Right lung (tissue), 5 donors: ENCODE results near the gene RNU1-2. TPM values are rescaled to one million over a fixed set of nuclear protein-coding genes. Genes with fewer than 3 reads are reported as not detected.
"Not testable (repeated sequence)": the region's sequence is repeated elsewhere in the genome, so short reads cannot be mapped to it uniquely, and the experiment has no call there.

Source experiments
- DNase-seq, 2 donors: peaks; one replicate each; pipeline ENCODE4 v3.0.0-alpha.2; 2013
- polyA plus RNA-seq, 5 donors: library from polyadenylated mRNA; unstranded; fragments of 120-200 nt; gene quantifications; one replicate each; pipeline versions ENCODE4 v1.2.1 to v1.2.3, GENCODE V29; 2013; ENCODE audit warnings: inconsistent platforms in 1 of 5, low replicate concordance in 1 of 5; ENCODE audit not compliant: insufficient read length in 5 of 5, insufficient read depth in 1 of 5

Gene RNU1-2
- polyA plus RNA-seq, 5 donors: 1.3 to 2.7 TPM; not detected in 3

- DNase-seq: no peak
Observed at GRCh38 chr1:16907870-16908758, 12.3 kb downstream of the RNU1-2 start.

- DNase-seq: not testable (repeated sequence)
Observed at GRCh38 chr1:16911851-16912721, 16.3 kb downstream of the RNU1-2 start.

DNA sequence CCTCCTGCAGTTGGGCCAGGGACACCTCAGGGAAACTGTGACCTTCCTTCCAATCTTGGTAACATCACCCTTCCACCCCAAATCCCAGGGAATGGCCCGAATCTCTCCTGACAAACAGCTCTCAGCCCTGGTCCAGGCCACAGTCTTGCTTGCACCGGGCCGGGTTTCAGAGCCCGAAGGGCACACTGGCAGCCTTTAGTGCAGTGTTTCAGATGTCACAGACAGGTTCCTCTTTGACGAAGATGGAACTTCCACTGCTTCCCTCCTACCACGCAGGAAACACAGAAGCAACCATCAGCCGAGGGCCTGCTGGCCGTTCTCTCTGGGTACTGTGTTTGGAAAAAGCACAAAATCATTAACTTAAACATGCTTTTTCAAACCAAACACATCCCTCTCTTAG lies 17.0 kb downstream of the RNU1-2 start:
- DNase-seq: not testable (repeated sequence)

DNA sequence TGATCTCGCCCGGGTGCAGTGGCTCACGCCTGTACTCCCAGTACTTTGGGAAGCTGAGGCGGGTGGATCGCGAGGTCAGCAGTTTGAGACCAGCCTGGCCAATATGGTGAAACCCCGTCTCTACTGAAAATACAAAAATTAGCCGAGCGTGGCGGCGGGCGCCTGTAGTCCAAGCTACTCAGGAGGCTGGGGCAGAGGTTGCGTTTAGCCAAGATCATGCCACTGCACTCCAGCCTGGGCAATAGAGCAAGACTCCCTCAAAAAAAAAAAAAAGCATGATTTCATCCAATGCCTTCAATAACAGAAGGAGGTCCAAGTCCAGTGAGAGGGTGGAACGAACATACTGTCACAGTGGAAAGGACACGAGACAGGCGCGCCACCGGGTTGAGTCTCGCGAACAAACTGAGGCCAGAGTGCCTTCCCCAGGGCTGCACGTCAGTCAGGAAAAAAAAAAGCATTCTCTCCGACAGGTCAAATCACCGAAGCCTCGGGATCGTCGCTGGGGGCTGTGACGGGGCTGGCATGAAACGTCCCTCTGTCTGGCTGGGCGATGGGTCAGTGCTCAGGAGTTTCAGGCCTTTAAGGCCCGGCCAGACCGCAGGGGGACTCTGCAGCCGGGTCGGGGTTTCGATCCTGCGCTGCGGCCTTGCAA lies 17.5 kb downstream of the RNU1-2 start:
- no peak for DNase-seq

DNA sequence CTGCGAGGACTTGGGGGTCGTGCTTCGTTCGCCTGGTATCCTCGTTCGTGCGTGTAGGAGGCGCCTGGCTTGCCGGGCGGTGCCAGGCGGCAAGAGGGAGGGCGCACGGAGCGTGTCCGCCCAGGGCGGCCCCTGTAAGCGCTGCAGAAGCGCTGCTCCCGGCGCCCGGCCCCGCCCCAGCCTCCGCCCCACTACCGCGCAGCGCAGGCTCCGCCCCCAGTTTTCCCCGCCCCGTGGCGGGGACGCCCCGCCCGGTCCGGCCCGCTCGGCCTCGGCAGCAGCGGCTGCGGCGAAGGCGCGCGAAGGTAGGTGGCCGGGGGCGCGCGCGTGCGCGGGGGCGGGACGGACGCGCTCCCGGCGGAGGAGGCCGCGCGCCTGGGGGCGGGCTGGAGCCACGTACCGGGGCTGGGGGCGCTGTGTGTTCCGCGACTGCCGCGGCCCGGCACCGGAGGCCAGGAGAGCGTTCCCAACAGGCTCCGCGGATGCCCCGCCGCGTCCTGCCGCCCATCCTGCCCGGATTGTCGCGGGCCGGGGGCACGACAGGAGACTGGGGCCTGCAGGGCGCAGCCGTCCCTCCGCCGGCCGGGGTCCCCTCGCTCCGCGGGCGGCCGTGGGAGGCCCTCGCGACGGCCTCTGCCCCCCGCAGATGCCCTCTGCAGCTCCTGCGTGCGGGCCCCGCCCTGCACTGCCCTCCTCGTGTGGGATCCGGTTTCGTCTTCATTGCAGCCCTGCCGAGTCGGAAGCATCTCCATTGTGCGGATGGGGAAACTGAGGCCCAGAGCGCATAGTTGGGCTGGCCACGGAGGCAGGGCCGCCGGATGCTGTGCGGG lies 18.3 kb downstream of the RNU1-2 start:
- DNase-seq: peak; percentile 96 to 100

- not testable (repeated sequence) for DNase-seq
Observed at GRCh38 chr1:16914928-16915626, 19.3 kb downstream of the RNU1-2 start.

DNA sequence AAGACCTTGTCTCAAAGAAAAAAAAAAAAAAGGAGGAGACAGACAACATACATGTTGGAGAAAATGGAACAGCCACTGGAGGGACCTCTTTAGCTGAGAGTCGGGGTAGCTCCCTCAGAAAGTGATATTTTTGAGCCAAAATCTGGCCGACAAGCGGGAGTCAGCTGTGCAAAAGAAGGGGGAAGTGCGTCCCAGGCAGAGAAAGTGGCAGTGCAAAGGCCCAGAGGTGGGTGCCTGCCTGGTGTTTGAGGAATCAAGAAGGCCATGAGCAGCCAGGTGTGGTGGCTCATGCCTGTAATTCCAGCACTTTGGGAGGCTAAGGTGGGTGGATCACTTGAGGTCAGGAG lies 19.8 kb downstream of the RNU1-2 start:
- no peak for DNase-seq

- DNase-seq: not testable (repeated sequence)
Observed at GRCh38 chr1:16916036-16916880, 20.5 kb downstream of the RNU1-2 start.

DNA sequence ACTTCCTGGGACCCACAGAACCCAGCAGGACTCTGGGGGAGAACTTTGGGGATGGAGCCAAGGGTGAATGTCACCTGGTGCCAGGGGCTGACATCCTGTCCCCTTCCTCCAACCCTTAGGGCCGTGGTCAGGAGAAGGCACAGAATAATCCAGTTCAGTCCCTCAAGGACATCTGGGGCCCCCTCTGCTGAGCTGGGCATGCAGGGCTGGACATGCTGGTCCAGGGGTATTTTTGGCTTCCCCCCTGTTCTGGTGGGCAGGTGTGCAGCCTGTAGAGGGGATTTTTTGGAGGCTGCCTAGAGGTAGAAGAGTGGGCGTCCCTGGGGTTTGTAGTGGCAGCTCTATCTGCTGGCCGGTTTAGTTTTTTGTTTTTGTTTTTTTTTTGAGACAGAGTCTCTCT lies 22.6 kb downstream of the RNU1-2 start:
- DNase-seq: no peak

DNA sequence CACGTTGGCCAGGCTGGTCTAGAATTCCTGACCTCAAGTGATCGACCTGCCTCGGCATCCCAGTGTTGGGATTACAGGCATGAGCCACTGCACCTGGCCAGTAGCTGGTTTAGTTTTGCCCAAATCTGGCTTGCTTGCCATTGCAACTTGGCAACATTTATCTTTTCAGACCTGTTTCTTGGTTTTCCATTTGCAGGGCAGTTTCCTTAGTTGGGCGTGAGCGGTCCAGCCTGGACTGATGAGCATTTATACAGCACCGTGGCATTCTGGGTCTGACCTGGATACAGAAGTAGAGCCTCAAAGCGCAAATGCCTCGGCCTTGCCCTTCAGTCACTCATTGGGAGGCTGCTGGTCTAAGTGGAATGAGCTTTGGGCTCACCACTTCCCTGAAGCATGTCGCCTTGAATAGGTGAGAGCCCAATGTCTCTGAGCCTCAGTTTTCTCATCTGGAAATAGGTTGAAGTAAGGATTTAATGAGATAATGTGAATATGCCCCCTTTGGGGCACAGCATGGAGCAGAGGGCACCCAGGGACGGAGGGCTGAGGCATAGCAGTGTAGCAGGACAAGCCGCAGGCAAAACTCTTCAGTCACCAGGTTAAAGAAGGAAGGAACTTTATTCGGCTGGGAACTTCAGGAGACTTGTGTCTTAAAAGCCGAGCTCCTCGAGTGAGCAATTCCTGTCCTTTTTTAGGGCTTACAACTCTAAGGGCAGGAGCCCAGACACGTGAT lies 23.3 kb downstream of the RNU1-2 start:
- DNase-seq: not testable (repeated sequence)

GRCh38 chr1:16920951-16921350 lies 25.2 kb downstream of the RNU1-2 start:
- DNase-seq: no peak

- DNase-seq: peak in 1 of 2 donors; percentile 60
Observed at GRCh38 chr1:16921391-16922185, 25.8 kb downstream of the RNU1-2 start, which contains the start of gene CROCC. Gene CROCC, plus strand, starts transcription at chr1:16921931. Its CDS starts 88 bp downstream, at chr1:16922019.

GRCh38 chr1:16922466-16922865 lies 26.7 kb downstream of the RNU1-2 start:
- DNase-seq: no peak

DNA sequence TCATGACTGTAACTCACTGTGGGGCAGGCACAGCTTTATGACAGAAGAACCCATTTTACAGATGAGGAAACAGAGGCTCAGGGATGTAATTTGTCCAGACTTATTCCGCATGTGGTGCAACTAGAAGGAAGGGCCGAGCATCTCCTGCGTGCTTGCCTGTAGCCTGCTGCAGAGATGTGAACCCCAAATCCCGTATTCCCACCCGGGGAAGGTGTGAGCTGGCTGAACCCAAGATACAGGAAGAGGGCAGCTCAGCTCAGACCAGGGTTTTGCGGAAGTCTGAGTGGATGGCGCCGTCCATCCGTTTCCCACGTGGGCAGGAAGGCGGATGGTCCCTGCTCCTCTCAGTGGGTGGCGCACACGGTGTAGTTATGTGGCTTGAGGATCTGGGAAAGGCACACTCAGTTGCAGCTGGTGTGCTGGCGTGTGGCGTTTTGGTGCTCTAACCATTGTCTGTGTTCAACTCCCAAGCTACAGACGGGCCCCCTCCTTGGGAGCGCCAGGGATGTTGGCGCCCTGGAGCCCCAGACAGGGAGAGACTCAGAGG lies 27.2 kb downstream of the RNU1-2 start:
- DNase-seq: no peak

- no peak for DNase-seq
Observed at GRCh38 chr1:16924216-16924918, 28.6 kb downstream of the RNU1-2 start.

DNA sequence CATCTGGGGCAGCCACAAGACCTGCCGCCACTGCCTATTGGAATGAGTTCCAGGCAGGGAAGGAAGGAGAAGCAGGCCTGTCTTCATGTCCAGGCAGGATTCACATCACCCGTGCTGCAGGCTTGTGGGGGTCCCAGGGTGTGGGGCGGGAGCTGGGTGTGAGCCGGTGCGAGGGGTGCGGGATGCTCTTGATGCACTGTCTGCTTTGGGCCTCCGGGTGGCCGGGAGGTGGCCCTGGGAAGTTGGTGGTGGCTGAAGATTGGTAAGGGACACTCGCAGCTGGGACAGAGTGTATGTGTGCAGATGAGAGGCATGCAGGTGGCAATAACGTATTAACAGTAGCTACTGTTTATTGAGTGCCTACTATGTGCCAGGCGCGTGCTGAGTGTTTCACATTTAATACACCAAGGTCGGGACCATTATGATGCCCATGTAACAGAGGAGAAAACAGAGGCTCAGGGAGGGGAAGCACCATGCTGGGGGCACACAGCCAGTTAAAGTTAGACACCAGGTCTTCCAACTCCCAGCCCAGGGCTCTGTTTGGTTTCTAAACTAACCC lies 29.2 kb downstream of the RNU1-2 start:
- no peak for DNase-seq
